IMR-90 (cell line): ENCODE data around the gene MAB21L4. TPM values are rescaled to one million over a fixed set of nuclear protein-coding genes. Genes with fewer than 3 reads are reported as not detected.

ENCODE experiments used
- ATAC-seq: fragments of 200-7000 bp; cut with Tn5 transposase; 2 replicates; pipeline ENCODE4 v1.9.1; 2020; ENCODE audit warnings: low read depth, mild to moderate bottlenecking, moderate library complexity
- BruUV-seq: library from RNA; stranded (reverse); fragments of 400-500 nt; replicated peaks from 2 replicates; lab custom pipeline; 2021; lab: Mats Ljungman, UMichigan
- CTCF ChIA-PET: fragments of 300-600 bp; formaldehyde crosslinking; extraction: SDS; loops from one replicate; lab custom pipeline; 2021; ENCODE audit warnings: antibody characterized with exemption; lab: Yijun Ruan, JAX
- POLR2A ChIA-PET: fragments of 300-600 bp; sonication (Branson Sonifier 250); formaldehyde crosslinking; loops from one replicate; lab custom pipeline; 2022; ENCODE audit warnings: antibody characterized with exemption; ENCODE audit not compliant: unreplicated experiment; lab: Charles Lee
- DNase-seq: peaks from one replicate; pipeline ENCODE4 v3.0.0; 2013
- H2AFZ ChIP-seq: replicated peaks from 2 replicates; pipeline ENCODE3; 2013; ENCODE audit warnings: low read length, mild to moderate bottlenecking; ENCODE audit not compliant: poor library complexity
- H2AK5ac ChIP-seq: 2 replicates; pipeline ENCODE4 v1.6.1; 2013; ENCODE audit warnings: low read depth, low read length, inconsistent platforms
- H2AK9ac ChIP-seq: replicated peaks from 2 replicates; pipeline ENCODE3; 2013; ENCODE audit warnings: mild to moderate bottlenecking, low read depth, low read length, moderate library complexity; ENCODE audit not compliant: poor library complexity
- H2BK120ac ChIP-seq: 2 replicates; pipeline ENCODE4 v1.6.1; 2013; ENCODE audit warnings: low read depth, low read length, inconsistent platforms
- H2BK15ac ChIP-seq: 3 replicates; pipeline ENCODE4 v1.6.1; 2013; ENCODE audit warnings: low read depth, low read length, inconsistent platforms
- H2BK20ac ChIP-seq: 2 replicates; pipeline ENCODE4 v1.6.1; 2013; ENCODE audit warnings: low read depth, mild to moderate bottlenecking, inconsistent platforms, low read length, moderate library complexity
- H2BK5ac ChIP-seq: 2 replicates; pipeline ENCODE4 v1.6.1; 2013; ENCODE audit warnings: mild to moderate bottlenecking, low read depth, low read length, inconsistent platforms; ENCODE audit not compliant: poor library complexity, severe bottlenecking
- H3K14ac ChIP-seq: replicated peaks from 2 replicates; pipeline ENCODE4 v1.6.1; 2013; ENCODE audit warnings: low read depth, low read length, inconsistent platforms
- H3K18ac ChIP-seq: 2 replicates; pipeline ENCODE4 v1.6.1; 2013; ENCODE audit warnings: low read depth, low read length, control low read depth
- H3K23ac ChIP-seq: 2 replicates; pipeline ENCODE4 v1.6.1; 2013; ENCODE audit warnings: low read depth, low read length, inconsistent platforms
- H3K27ac ChIP-seq: 2 replicates; pipeline ENCODE4 v1.5.1; 2013; ENCODE audit warnings: mild to moderate bottlenecking, control low read depth, low read length; ENCODE audit not compliant: insufficient read depth
- H3K27me3 ChIP-seq: 2 replicates; pipeline ENCODE4 v1.6.1; 2013; ENCODE audit warnings: low read length; ENCODE audit not compliant: control insufficient read depth, insufficient read depth
- H3K36me3 ChIP-seq: 2 replicates; pipeline ENCODE4 v1.6.1; 2013; ENCODE audit warnings: low read length, mixed read lengths; ENCODE audit not compliant: control insufficient read depth, insufficient read depth
- H3K4ac ChIP-seq: 2 replicates; pipeline ENCODE4 v1.6.1; 2013; ENCODE audit warnings: low read depth, low read length, inconsistent platforms
- H3K4me1 ChIP-seq: 2 replicates; pipeline ENCODE4 v1.6.1; 2013; ENCODE audit warnings: low read length, mixed read lengths; ENCODE audit not compliant: control insufficient read depth, insufficient read depth
- H3K4me2 ChIP-seq: 2 replicates; pipeline ENCODE4 v1.6.1; 2013; ENCODE audit warnings: low read depth, mild to moderate bottlenecking, control low read depth, low read length, moderate library complexity
- H3K4me3 ChIP-seq: 2 replicates; pipeline ENCODE4 v1.5.1; 2013; ENCODE audit warnings: low read depth, mild to moderate bottlenecking, control low read depth, low read length, moderate library complexity; ENCODE audit not compliant: insufficient read depth
- H3K56ac ChIP-seq: 2 replicates; pipeline ENCODE4 v1.6.1; 2013; ENCODE audit warnings: low read length, inconsistent platforms; ENCODE audit not compliant: insufficient read depth; ENCODE audit errors: extremely low read depth
- H3K79me1 ChIP-seq, 2 experiments: 2 replicates each; pipeline ENCODE4 v1.6.1; 2013; ENCODE audit warnings: low read length in 2 of 2, inconsistent platforms in 1 of 2, low read depth in 1 of 2
- H3K9ac ChIP-seq: 2 replicates; pipeline ENCODE4 v1.6.1; 2013; ENCODE audit warnings: low read depth, low read length, control low read depth
- H3K9me1 ChIP-seq: 2 replicates; pipeline ENCODE4 v1.6.1; 2013; ENCODE audit warnings: low read length, inconsistent platforms; ENCODE audit not compliant: insufficient read depth
- H3K9me3 ChIP-seq: 2 replicates; pipeline ENCODE4 v1.6.1; 2013; ENCODE audit warnings: low read length; ENCODE audit not compliant: control insufficient read depth, insufficient read depth
- H4K20me1 ChIP-seq: 2 replicates; pipeline ENCODE4 v1.6.1; 2013; ENCODE audit warnings: low read length, inconsistent platforms; ENCODE audit not compliant: insufficient read depth
- H4K5ac ChIP-seq: 2 replicates; pipeline ENCODE4 v1.6.1; 2013; ENCODE audit warnings: mild to moderate bottlenecking, low read depth, low read length, control low read depth
- H4K8ac ChIP-seq, 2 experiments: 2 replicates each; pipeline ENCODE4 v1.6.1; 2013; ENCODE audit warnings: low read depth in 2 of 2, low read length in 2 of 2, control low read depth in 1 of 2, inconsistent platforms in 1 of 2
- H4K91ac ChIP-seq: 2 replicates; pipeline ENCODE4 v1.6.1; 2013; ENCODE audit warnings: low read depth, low read length, inconsistent platforms; ENCODE audit not compliant: insufficient read depth
- BHLHE40 ChIP-seq: fragments of 150-350 bp; IDR thresholded peaks from 2 replicates; pipeline ENCODE4 v1.6.1; 2016; ENCODE audit warnings: mild to moderate bottlenecking, low read depth, low read length
- CEBPB ChIP-seq: IDR thresholded peaks from 2 replicates; pipeline ENCODE4 v1.6.1; 2012; ENCODE audit warnings: low read depth, low read length, improper control_type of control experiment
- CHD1 ChIP-seq: IDR thresholded peaks from 2 replicates; pipeline ENCODE4 v1.6.1; 2012; ENCODE audit warnings: low read depth, low read length, improper control_type of control experiment
- CTCF ChIP-seq: conservative IDR thresholded peaks from 2 replicates; pipeline ENCODE4 v1.5.1; 2012; ENCODE audit warnings: mild to moderate bottlenecking, low read depth, low read length, improper control_type of control experiment
- ELK1 ChIP-seq: fragments of 150-350 bp; IDR thresholded peaks from 2 replicates; pipeline ENCODE4 v1.6.1; 2016; ENCODE audit warnings: low read depth, mild to moderate bottlenecking, low read length, moderate library complexity, borderline replicate concordance
- MAFK ChIP-seq: IDR thresholded peaks from 2 replicates; pipeline ENCODE4 v1.6.1; 2012; ENCODE audit warnings: low read depth, low read length, improper control_type of control experiment
- MXI1 ChIP-seq: IDR thresholded peaks from 2 replicates; pipeline ENCODE4 v1.6.1; 2012; ENCODE audit warnings: low read depth, mild to moderate bottlenecking, low read length, moderate library complexity, borderline replicate concordance
- NFE2L2 ChIP-seq: fragments of 150-350 bp; IDR thresholded peaks from 2 replicates; pipeline ENCODE4 v1.6.1; 2016; ENCODE audit warnings: low read depth, mild to moderate bottlenecking, low read length
- POLR2A ChIP-seq: IDR thresholded peaks from 2 replicates; pipeline ENCODE4 v1.6.1; 2012; ENCODE audit warnings: mild to moderate bottlenecking, low read depth, low read length
- RAD21 ChIP-seq: IDR thresholded peaks from 2 replicates; pipeline ENCODE4 v1.6.1; 2012; ENCODE audit warnings: low read length, improper control_type of control experiment
- RCOR1 ChIP-seq: IDR thresholded peaks from 2 replicates; pipeline ENCODE4 v1.6.1; 2012; ENCODE audit warnings: mild to moderate bottlenecking, low read length, improper control_type of control experiment; ENCODE audit not compliant: insufficient replicate concordance
- RFX5 ChIP-seq: IDR thresholded peaks from 2 replicates; pipeline ENCODE4 v1.8.0; 2012; ENCODE audit warnings: low read depth, mild to moderate bottlenecking, low read length, moderate library complexity
- USF2 ChIP-seq: fragments of 150-350 bp; IDR thresholded peaks from 2 replicates; pipeline ENCODE4 v1.6.1; 2017; ENCODE audit warnings: mild to moderate bottlenecking, antibody characterized with exemption, low read length, low read depth
- WGBS, 2 experiments: methylation state at CpG; one replicate each; pipeline versions ENCODE4 v1.1.5 to v1.1.7; 2013; ENCODE audit warnings: missing lambda C conversion rate in 2 of 2; ENCODE audit not compliant: insufficient read length in 1 of 2; ENCODE audit errors: extremely low coverage in 2 of 2; 5-methylcytosine and 5-hydroxymethylcytosine counted together
- dilution Hi-C: fragments of 300-500 bp; cut with HindIII; formaldehyde crosslinking; loops from one replicate; pipeline ENCODE4 v1.14.3; 2018; ENCODE audit warnings: low sequenced_read_pairs; ENCODE audit not compliant: unreplicated experiment
- in situ Hi-C: fragments of 300-500 bp; cut with MboI; formaldehyde crosslinking; loops from 3 replicates; pipeline ENCODE4 v1.14.3; 2019; ENCODE audit warnings: low sequenced_read_pairs, inconsistent platforms, mixed read lengths
- intact Hi-C: fragments of 100-400 bp; cut with micrococcal nuclease; formaldehyde crosslinking; loops from 2 replicates; pipeline ENCODE4 v1.10.0; 2022
- polyA plus RNA-seq, 3 experiments: library from polyadenylated mRNA; depleted of rRNA; stranded (reverse); fragments of >200 nt; gene quantifications; 2 replicates each; pipeline ENCODE4 v1.2.3, GENCODE V29; 2012; ENCODE audit warnings: low replicate concordance in 1 of 3
- total RNA-seq: library from RNA; depleted of rRNA; stranded (reverse); fragments of >200 nt; gene quantifications from 2 replicates; pipeline ENCODE4 v1.2.3, GENCODE V29; 2012

The MAB21L4 gene
- total and polyA plus RNA-seq, 2 of the 4 experiments (the other 2 are of a cell fraction): not detected

GRCh38 chr2:240900141-240900860 is 4.3 kb upstream of the MAB21L4 start:
- in situ Hi-C loops: no loop called here
- BruUV-seq: no TSS peak
- H2BK5ac ChIP-seq: no peak overlapping the region
- intact Hi-C loops: no loop called here
- peaks cover 7% of the 10 kb centered on the region; the same call in 1 of the 2 replicates for H3K27me3 ChIP-seq
- no peak overlapping the region for H3K18ac ChIP-seq
- no peak overlapping the region for H3K27ac ChIP-seq
- H3K79me1 ChIP-seq: no peaks in the 10 kb centered on the region
- TF ChIP-seq CHD1 (no peak), NFE2L2 (no peak), POLR2A (no peak), BHLHE40 (no peak), CTCF (no peak), RFX5 (no peak), ELK1 (no peak), CEBPB (no peak), MAFK (no peak), RAD21 (no peak), RCOR1 (no peak), USF2 (no peak), MXI1 (no peak)
- no peaks in the 10 kb centered on the region for H3K9me1 ChIP-seq
- no peaks in the 10 kb centered on the region for H4K20me1 ChIP-seq
- no peak overlapping the region for H3K4me2 ChIP-seq
- no peak overlapping the region for H4K8ac ChIP-seq
- no peak overlapping the region for H3K14ac ChIP-seq
- H2BK15ac ChIP-seq: no peak overlapping the region
- DNase-seq (no peak), ATAC-seq (no peak)
- dilution Hi-C loops: no loop called here
- no peak overlapping the region for H2AFZ ChIP-seq
- H4K5ac ChIP-seq: no peak overlapping the region
- ChIA-PET CTCF (no interaction called here), POLR2A (no interaction called here)
- H3K4me1 ChIP-seq: no peaks in the 10 kb centered on the region
- WGBS, 2 experiments: 82% methylated on average over 7 of the region's 27 CpGs; no CpG with 5 or more reads in 1 of the 2 experiments
- H2AK5ac ChIP-seq: no peak overlapping the region
- no peaks in the 10 kb centered on the region for H3K36me3 ChIP-seq
- no peak overlapping the region for H4K91ac ChIP-seq
- H2AK9ac ChIP-seq: no peak overlapping the region
- no peak overlapping the region for H3K56ac ChIP-seq
- H2BK20ac ChIP-seq: no peak overlapping the region
- H3K9ac ChIP-seq: no peak overlapping the region
- H3K4ac ChIP-seq: no peak overlapping the region
- H3K23ac ChIP-seq: no peak overlapping the region
- no peaks in the 10 kb centered on the region for H3K9me3 ChIP-seq
- H2BK120ac ChIP-seq: no peak overlapping the region
- H3K4me3 ChIP-seq: no peak overlapping the region
